Astrocyte (in vitro differentiated cells and primary cell): ENCODE results near the gene ART5. TPM values are rescaled to one million over a fixed set of nuclear protein-coding genes. Genes with fewer than 3 reads are reported as not detected.

ENCODE experiments used
- DNase-seq: peaks from one replicate; pipeline ENCODE4 v3.0.0-alpha.2; 2010; ENCODE audit warnings: low read depth
- FAIRE-seq: peaks from 2 replicates; lab custom pipeline; 2011; peaks lifted over from hg19 to GRCh38; lab: Jason Lieb, UNC
- H2AFZ ChIP-seq: 2 replicates; pipeline ENCODE4 v1.6.0; 2012; ENCODE audit warnings: low read depth, low read length, inconsistent platforms
- H3K27ac ChIP-seq: 2 replicates; pipeline ENCODE4 v1.5.1; 2011; ENCODE audit warnings: low read depth, low read length, inconsistent platforms
- H3K27me3 ChIP-seq: 2 replicates; pipeline ENCODE4 v1.6.0; 2011; ENCODE audit warnings: low read length, inconsistent platforms; ENCODE audit not compliant: insufficient read depth
- H3K36me3 ChIP-seq: 2 replicates; pipeline ENCODE4 v1.5.1; 2011; ENCODE audit warnings: low read length, inconsistent platforms; ENCODE audit not compliant: insufficient read depth
- H3K4me1 ChIP-seq: 2 replicates; pipeline ENCODE4 v1.5.1; 2011; ENCODE audit warnings: low read length, inconsistent platforms; ENCODE audit not compliant: insufficient read depth
- H3K4me2 ChIP-seq: 2 replicates; pipeline ENCODE4 v1.6.0; 2012; ENCODE audit warnings: low read length, inconsistent platforms
- H3K4me3 ChIP-seq: 2 replicates; pipeline ENCODE4 v1.5.1; 2011; ENCODE audit warnings: low read depth, mild to moderate bottlenecking, low read length, inconsistent platforms; ENCODE audit not compliant: insufficient read depth
- H3K79me2 ChIP-seq: 2 replicates; pipeline ENCODE4 v1.6.0; 2012; ENCODE audit warnings: mild to moderate bottlenecking, low read length, inconsistent platforms; ENCODE audit not compliant: insufficient read depth
- H3K9ac ChIP-seq: 2 replicates; pipeline ENCODE4 v1.6.0; 2012; ENCODE audit warnings: mild to moderate bottlenecking, low read length, inconsistent platforms
- H3K9me3 ChIP-seq: 2 replicates; pipeline ENCODE4 v1.5.1; 2012; ENCODE audit warnings: low read depth, mild to moderate bottlenecking, low read length, inconsistent platforms; ENCODE audit not compliant: insufficient read depth
- H4K20me1 ChIP-seq: 2 replicates; pipeline ENCODE4 v1.6.0; 2012; ENCODE audit warnings: low read length, inconsistent platforms; ENCODE audit not compliant: insufficient read depth
- H3K27ac Mint-ChIP-seq: one replicate; pipeline ENCODE4 v1.8.0; 2021; ENCODE audit warnings: mild to moderate bottlenecking, mixed read lengths; ENCODE audit not compliant: unreplicated experiment
- H3K27me3 Mint-ChIP-seq: one replicate; pipeline ENCODE4 v1.8.0; 2021; ENCODE audit warnings: low read depth, mixed read lengths; ENCODE audit not compliant: unreplicated experiment
- H3K36me3 Mint-ChIP-seq: one replicate; pipeline ENCODE4 v1.8.0; 2021; ENCODE audit warnings: low read depth, mixed read lengths; ENCODE audit not compliant: unreplicated experiment
- H3K4me1 Mint-ChIP-seq: one replicate; pipeline ENCODE4 v1.8.0; 2021; ENCODE audit warnings: low read depth, mixed read lengths; ENCODE audit not compliant: unreplicated experiment
- H3K4me3 Mint-ChIP-seq: one replicate; pipeline ENCODE4 v1.8.0; 2021; ENCODE audit warnings: mild to moderate bottlenecking, moderate library complexity, mixed read lengths; ENCODE audit not compliant: unreplicated experiment
- H3K9me3 Mint-ChIP-seq: one replicate; pipeline ENCODE4 v1.8.0; 2021; ENCODE audit warnings: mild to moderate bottlenecking, mixed read lengths; ENCODE audit not compliant: unreplicated experiment
- EZH2 ChIP-seq: IDR thresholded peaks from 2 replicates; pipeline ENCODE4 v1.6.1; 2012; ENCODE audit warnings: mild to moderate bottlenecking, low read length, inconsistent platforms; ENCODE audit not compliant: insufficient read depth
- total RNA-seq: library from RNA; stranded (reverse); gene quantifications from 2 replicates; pipeline ENCODE4 v1.2.1, GENCODE V29; 2021
- TF ChIP-seq, protein P1 (sequence below): IDR thresholded peaks from 2 replicates; pipeline ENCODE4 v1.5.1; 2011; ENCODE audit warnings: low read depth, mild to moderate bottlenecking, inconsistent platforms, low read length, moderate library complexity; ENCODE audit not compliant: insufficient read depth

The ART5 gene
- total RNA-seq, 1 donor from 2014 or later: 4.1 TPM

DNA sequence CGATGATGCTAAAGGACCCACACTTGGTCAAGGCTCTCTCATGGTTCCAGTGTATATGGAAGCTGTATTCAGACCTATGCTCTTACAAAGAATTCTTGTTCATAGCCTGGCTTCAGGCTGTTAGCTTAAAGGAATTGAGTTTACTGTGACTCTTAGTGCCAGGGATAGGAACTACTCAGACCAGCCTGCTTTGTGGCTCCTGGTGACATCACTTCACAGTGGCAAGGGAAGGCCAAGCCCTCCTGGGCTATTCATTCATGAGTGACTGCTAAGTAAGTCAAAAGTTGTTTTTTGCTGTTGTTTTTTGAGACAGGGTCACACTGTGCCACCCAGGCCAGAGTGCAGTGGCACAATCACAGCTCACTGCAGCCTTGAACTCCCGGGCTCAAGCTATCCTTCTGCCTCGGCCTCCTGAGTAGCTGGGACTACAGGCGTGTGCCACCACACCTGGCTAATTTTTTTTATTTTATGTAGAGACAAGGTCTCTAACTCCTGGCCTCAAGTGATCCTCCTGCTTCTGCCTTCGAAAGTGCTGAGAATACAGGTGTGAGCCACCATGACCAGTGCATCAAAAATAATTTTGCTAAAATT, 9.6 kb downstream of the ART5 start:
- no peak for FAIRE-seq
- DNase-seq: no peak

DNA sequence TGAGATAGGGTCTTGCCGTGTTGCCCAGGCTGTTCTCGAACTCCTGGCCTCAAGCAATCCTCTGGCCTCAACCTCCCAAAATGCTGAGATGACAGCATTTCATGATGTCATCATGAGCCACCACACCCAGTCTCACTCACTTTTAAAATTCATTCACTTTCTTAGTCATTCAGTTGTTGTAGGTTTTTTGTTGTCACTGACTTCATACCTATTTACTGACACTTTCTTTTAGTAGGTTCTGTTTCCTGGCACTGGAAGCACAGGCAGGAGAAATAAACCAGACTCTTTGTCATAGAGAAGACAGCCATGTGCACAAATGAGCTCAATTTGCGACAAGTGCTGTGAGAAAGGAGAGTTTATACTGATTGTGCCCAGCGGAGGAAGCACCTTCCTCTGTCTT, 10.5 kb downstream of the ART5 start:
- H3K9ac ChIP-seq: no peak overlapping the region
- H3K4me2 ChIP-seq: no peak overlapping the region
- H2AFZ ChIP-seq: no peak overlapping the region
- no peak overlapping the region for H3K4me3 Mint-ChIP-seq
- DNase-seq (no peak), FAIRE-seq (no peak)
- peaks cover 6% of the 10 kb centered on the region for H3K4me1 Mint-ChIP-seq
- no peaks in the 10 kb centered on the region for H3K4me1 ChIP-seq
- TF ChIP-seq, protein P1, sequence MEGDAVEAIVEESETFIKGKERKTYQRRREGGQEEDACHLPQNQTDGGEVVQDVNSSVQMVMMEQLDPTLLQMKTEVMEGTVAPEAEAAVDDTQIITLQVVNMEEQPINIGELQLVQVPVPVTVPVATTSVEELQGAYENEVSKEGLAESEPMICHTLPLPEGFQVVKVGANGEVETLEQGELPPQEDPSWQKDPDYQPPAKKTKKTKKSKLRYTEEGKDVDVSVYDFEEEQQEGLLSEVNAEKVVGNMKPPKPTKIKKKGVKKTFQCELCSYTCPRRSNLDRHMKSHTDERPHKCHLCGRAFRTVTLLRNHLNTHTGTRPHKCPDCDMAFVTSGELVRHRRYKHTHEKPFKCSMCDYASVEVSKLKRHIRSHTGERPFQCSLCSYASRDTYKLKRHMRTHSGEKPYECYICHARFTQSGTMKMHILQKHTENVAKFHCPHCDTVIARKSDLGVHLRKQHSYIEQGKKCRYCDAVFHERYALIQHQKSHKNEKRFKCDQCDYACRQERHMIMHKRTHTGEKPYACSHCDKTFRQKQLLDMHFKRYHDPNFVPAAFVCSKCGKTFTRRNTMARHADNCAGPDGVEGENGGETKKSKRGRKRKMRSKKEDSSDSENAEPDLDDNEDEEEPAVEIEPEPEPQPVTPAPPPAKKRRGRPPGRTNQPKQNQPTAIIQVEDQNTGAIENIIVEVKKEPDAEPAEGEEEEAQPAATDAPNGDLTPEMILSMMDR: no peak
- no peak for TF ChIP-seq EZH2
- no peak overlapping the region for H3K27ac Mint-ChIP-seq
- H4K20me1 ChIP-seq: no peaks in the 10 kb centered on the region
- H3K27me3 ChIP-seq: no peaks in the 10 kb centered on the region
- no peaks in the 10 kb centered on the region for H3K36me3 ChIP-seq
- H3K27me3 Mint-ChIP-seq: peaks cover 21% of the 10 kb centered on the region
- no peaks in the 10 kb centered on the region for H3K9me3 Mint-ChIP-seq
- H3K27ac ChIP-seq: no peak overlapping the region
- no peaks in the 10 kb centered on the region for H3K79me2 ChIP-seq
- peaks cover 3% of the 10 kb centered on the region for H3K36me3 Mint-ChIP-seq
- H3K4me3 ChIP-seq: no peak overlapping the region
- H3K9me3 ChIP-seq: no peaks in the 10 kb centered on the region

More for the DNA sequence above, 9.6 kb downstream of the ART5 start:
- Mint-ChIP-seq H3K4me3 (no peak overlapping the region), H3K4me1 (peaks cover 2% of the 10 kb centered on the region), H3K36me3 (peaks cover 3% of the 10 kb centered on the region), H3K27me3 (peaks cover 28% of the 10 kb centered on the region), H3K9me3 (no peaks in the 10 kb centered on the region), H3K27ac (no peak overlapping the region)
- Histone ChIP-seq H3K9me3 (no peaks in the 10 kb centered on the region), H3K9ac (no peak overlapping the region), H3K4me2 (no peak overlapping the region), H3K79me2 (no peaks in the 10 kb centered on the region), H2AFZ (no peak overlapping the region), H3K4me3 (no peak overlapping the region), H3K36me3 (no peaks in the 10 kb centered on the region), H4K20me1 (no peaks in the 10 kb centered on the region), H3K4me1 (no peaks in the 10 kb centered on the region), H3K27ac (no peak overlapping the region), H3K27me3 (no peaks in the 10 kb centered on the region)
- no peak for TF ChIP-seq EZH2
- TF ChIP-seq, protein P1: no peak

DNA sequence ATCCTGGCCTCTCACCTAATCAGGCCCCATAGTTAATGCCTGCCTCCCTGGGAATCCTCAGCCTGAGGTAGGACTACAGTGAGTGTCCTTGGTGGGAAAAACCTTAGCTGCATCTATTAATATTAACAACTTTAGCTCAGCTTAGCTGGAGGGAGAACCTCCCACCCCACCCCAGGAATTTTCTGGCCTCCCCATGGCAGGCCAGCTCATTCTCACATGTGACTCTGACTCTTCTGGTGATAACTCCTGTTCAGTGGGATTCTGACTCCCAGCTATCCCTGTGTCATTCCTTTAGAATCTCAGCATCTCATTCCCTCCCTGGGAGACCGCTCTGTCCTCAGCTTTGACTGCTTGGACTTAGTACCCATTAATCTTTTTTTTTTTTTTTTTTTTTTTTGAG, 14.5 kb downstream of the ART5 start:
- Histone ChIP-seq H3K79me2 (no peaks in the 10 kb centered on the region), H3K27me3 (no peaks in the 10 kb centered on the region), H3K4me1 (no peaks in the 10 kb centered on the region), H3K27ac (peak overlapping the region; percentile 37), H4K20me1 (no peaks in the 10 kb centered on the region), H3K4me2 (no peak overlapping the region), H3K36me3 (no peaks in the 10 kb centered on the region), H2AFZ (no peak overlapping the region), H3K9ac (peak overlapping the region; percentile 20), H3K9me3 (no peaks in the 10 kb centered on the region), H3K4me3 (no peak overlapping the region)
- Mint-ChIP-seq H3K4me1 (peaks cover 6% of the 10 kb centered on the region), H3K9me3 (no peaks in the 10 kb centered on the region), H3K4me3 (no peak overlapping the region), H3K36me3 (no peaks in the 10 kb centered on the region), H3K27ac (peak overlapping the region; percentile 50), H3K27me3 (peaks cover 6% of the 10 kb centered on the region)
- TF ChIP-seq, protein P1: no peak
- no peak for TF ChIP-seq EZH2
- FAIRE-seq: no peak
- peak; percentile 44 for DNase-seq
